GM20431 (cell line): ENCODE measurements around the gene TMEM63B.
"Not testable (repeated sequence)": the region's sequence is repeated elsewhere in the genome, so short reads cannot be mapped to it uniquely, and the experiment has no call there.

Source experiments
- in situ Hi-C: fragments of 300-500 bp; cut with MseI, MboI; formaldehyde crosslinking; loops from one replicate; pipeline ENCODE4 v1.15.0; 2020; ENCODE audit warnings: low sequenced_read_pairs; ENCODE audit not compliant: unreplicated experiment

The TMEM63B gene

DNA sequence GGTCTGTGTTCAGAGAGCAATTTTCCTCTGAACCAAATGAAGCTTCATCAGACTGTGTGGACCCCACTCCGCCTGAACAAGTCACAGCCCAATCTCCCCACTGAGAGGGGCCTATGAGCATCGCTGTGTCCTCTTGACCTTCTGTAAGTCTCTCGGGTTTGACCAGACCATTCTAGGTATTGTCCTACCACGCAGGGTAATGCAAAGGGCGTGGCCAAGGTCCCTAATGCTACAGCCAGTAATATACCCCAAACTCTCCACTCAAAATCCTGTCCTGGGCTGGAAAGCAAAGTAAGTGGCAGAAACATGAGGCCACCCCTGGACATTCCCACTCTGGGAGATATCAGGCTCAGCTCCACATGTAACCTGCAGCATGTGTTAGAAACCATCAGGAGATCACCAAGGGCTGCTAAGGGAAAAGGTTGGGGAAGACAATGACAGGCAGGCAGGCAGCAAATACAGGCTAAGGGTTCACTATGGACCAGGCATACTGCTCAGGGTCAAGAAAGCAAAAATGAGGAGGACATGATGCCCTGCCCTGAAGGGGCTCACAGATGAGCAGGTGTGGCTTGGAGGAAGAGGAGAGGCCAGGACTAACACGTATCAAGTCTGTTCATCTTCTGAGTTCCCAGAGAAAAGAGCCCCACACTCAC is 33.5 kb upstream of the TMEM63B start:
- in situ Hi-C loops: no loop called here

DNA sequence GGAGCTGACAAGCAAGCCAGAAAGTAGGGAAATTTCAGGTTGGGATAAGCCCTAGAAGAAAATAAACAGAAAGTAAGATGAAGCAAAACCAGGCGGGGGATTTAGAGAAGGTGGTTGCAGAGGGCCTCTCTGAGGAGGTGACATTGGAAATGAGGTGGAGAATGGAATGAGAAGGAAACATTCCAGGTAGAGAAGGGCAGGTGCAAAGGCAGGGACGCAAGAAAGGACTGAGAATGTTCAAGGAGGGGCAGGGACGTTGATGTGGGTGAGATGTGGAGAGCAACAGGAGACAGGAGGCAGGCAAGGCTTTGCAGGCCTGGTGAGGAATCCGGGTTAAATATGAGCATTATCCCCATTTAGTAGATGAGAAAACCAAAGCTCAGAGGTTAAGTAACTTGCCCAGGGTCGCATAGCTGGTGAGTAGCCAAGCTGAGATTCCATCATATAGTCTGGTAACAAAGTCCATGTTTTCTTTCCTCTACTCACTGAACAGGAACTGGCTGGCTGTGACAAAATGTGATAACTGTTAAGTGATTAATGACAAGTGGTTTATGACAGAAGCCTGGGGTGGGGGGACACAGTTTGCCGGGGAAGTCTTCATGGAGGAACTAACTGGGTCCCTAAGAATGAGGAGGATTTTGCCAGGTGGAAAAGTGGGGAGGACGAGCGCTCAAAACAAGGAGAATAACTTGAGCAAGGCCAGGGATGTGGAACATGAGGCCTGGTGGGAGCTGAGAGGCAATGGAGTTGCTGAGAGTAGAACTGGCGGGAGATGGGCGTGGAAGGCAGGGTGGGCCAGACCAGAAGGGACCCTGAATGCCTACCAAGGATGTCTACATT is 32.7 kb upstream of the TMEM63B start:
- in situ Hi-C loops: no loop called here

DNA sequence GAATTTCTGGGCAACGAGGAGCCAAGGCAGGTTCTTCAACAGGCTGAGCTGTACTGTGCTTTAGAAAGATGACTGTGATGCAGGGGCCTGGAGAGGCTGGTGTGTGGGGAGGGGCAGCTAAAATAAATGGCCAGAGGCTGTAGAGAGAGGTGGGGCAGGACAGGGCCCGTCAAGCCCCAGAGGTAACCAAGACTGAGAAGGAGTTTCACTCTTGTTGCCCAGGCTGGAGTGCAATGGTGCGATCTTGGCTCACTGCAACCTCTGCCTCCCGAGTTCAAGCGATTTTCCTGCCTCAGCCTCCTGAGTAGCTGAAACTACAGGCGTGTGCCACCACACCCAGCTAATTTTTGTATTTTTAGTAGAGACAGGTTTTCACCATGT is 32.1 kb upstream of the TMEM63B start:
- in situ Hi-C loops: not testable (repeated sequence)

DNA sequence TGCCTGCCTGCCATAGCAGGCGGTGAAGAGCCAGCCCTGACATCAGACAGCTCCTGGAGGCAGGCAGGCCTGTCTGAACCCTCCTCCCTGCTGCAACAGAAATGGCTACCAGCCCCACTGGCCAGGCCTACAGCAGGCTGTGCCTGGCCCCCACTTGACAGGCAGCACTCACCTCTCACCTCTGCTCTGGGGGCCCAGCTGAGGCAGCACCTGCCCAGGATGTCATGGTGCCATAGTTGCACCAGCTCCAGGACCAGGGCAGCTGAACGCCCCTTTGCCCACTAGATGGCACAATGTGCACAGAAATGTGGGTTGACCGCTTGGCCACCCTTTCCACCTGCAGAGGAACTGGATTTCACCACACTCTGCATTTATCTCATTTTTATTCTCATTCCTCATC is 30.7 kb upstream of the TMEM63B start:
- in situ Hi-C loops: no loop called here

DNA sequence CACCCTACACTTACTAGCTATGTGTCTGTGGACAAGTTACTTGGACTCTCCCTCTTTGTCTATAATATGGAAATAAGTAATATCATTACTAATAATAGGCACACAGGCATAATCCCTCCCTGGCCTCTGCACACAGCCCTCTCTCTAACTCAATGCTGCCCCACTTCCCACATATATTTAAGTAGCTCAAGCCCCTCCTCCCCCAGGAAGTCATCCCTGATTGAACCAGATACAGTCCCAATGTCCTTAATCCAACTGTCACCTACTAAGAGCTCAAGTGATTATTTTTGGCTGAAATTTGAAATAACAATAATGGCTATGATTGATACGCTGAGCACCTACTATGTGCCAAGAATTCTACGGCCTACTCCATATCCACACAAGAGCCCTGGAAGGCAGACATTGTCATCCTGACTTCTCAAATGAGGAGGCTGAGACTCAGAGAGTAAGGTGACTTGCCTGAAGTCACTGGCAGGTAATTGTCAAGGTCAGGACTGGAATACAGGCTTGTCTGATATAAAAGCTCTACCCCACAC is 29.5 kb upstream of the TMEM63B start:
- in situ Hi-C loops: no loop called here

DNA sequence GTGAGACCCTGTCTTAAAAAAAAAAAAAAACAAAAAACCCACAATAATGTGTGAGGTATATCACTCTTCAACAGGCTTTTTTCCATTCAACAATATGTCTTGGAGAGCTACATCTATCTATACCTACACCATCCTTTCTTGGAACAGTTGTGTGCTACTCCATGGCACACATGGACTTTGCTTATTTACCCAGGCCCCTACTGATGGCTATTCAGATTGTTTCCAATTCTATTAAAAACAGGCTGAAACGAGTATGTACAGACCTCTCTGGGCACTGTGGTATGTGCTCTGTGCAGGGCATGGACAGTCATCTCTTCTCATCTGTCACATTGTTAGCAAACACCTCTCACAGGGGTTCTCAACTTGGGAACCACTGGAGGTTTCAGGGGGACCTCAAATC is 28.2 kb upstream of the TMEM63B start:
- in situ Hi-C loops: no loop called here

DNA sequence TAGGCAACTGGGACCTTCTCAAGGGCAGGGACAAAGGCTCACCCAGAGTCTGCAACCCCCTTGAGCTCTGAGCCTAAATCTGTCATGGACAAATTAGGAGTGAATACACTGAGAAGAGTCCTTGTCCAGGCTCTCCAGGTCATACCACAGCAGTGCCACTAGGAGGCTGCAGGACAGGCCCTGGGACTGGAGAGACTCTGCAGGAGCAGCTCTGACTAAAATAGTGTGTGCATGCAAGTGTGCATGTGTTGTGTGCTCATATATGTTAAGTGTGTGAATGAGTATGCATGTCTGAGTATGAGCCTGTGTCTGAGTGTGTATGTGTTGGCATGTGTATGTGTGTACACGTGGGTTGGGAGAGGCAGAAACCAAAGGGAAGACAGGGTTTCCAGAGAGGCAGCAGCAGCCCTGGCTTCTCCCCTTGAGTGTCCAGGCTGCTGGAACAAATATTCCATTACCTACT is 27.2 kb upstream of the TMEM63B start:
- in situ Hi-C loops: loop anchor here (10.0 kb wide), 1 partner anchor 55 kb away; the partner anchor contains the start of gene CAPN11

DNA sequence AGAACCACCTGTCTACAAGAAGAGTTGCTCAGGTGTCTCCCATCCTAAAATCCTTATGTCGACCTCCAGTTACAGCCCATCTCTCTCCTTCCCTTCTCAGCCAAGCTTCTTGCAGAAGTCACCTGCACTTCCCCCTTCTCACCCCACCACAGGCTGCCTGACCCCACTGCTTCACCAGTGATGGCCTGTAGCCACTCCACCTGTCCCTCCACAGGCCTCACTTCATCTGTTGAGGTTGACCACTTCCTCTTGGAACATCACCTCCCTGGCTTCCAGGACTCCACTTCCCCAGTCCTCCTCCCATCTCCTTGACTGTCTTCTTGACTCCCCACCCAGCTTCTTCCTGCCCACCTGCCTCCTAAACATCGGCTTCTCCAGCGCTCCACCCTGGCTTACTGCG is 25.5 kb upstream of the TMEM63B start:
- in situ Hi-C loops: loop anchor here (10.0 kb wide), 1 partner anchor 53 kb away; the partner anchor contains the start of gene CAPN11

DNA sequence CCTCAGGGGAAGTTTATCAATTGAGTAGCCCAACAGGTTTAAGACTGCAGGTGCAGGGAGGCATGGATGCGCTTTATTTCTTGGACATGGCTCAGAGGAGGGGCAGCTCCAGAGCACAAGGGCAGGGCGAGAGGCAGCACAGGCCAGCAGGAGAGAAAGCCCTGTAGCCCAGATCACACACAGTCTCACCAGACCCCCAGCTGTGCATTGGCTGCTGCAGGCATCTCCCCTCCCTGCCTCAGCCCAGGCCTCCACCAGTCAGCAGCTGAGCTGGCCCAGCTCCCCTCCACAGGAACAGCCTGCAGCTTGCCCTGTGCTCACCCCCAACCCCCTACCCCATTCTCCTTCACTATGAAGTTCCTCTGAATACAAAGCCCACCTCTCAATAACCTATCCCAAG is 24.8 kb upstream of the TMEM63B start:
- in situ Hi-C loops: loop anchor here (10.0 kb wide), 1 partner anchor 52 kb away; the partner anchor contains the start of gene CAPN11

DNA sequence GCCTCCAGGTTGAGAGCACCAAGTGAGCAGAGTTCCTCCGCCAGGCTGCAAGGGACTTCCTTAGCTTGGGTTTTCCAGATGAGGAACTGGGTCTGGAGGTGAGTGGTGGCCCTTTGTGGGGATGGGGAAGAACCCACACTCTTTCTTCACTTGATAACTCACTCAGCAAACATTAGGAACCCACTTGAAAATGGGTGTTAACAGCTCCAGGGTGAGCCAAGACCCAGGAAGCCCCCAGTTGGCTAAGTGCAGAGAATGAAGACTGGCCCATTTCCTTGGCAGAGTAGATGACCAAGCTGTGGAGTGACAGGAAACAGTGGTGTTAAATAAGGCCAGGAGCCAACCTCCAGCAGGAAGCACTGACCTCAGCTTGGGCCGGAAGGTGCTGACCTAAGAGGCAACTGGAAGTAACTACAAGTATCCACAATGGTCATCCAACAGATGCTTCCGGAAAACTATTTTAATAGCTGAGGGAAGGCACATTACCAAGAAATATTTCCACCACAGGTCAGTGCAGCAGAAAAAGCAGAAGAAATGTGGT is 22.8 kb upstream of the TMEM63B start:
- in situ Hi-C loops: loop anchor here (10.0 kb wide), 1 partner anchor 50 kb away; the partner anchor contains the start of gene CAPN11

DNA sequence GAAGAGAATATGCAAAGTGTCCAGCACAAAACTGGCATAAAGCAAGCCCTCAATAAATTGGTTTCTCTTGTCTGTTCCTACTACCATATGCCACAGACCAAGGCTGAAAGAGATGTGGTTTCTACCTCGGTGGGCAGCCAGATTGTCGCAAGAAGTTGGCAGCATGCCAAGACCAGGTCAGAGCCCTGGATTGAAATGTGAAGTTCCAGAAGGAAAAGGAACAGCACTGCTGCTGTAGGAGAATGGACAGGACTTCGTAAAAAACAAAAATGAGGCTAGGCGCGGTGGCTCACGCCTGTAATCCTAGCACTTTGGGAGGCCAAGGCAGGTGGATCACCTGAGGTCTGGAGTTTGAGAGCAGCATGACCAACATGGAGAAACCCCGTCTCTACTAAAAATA is 22.2 kb upstream of the TMEM63B start:
- in situ Hi-C loops: loop anchor here (10.0 kb wide), 1 partner anchor 50 kb away; the partner anchor contains the start of gene CAPN11

DNA sequence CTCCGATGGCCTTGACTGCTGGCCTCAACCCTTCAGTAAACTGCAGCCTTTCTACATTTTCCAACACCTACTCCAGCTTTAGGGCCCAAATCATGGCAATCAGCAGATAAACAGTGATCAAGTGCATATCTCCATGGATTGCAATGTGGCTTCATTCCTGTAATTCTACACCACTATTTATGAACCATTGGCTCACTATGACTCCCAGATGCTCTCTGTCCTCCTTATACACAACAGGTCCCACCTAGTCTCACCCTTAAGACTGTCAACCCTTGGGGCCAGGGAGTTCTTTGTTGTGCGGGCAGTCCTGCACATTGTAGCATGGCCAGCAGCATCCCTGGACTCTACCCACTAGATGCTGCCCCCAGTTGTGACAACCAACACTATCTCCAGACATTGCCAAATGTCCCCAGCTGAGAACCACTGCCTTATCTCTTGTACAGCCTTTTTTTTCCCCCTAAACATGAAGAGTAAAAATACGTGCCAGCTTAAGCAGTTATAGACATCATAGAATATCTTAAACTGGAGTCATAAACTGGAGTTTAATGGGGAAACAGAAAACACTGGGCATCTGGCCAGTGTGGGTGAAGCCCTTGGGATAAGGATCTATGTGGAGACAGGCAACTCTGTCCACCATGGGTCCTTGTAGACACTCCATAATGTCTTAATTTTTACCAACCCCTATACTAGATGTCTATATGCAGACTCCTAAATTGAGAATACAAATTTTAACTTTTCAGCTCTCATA is 21.2 kb upstream of the TMEM63B start:
- in situ Hi-C loops: loop anchor here (10.0 kb wide), 1 partner anchor 49 kb away; the partner anchor contains the start of gene CAPN11

DNA sequence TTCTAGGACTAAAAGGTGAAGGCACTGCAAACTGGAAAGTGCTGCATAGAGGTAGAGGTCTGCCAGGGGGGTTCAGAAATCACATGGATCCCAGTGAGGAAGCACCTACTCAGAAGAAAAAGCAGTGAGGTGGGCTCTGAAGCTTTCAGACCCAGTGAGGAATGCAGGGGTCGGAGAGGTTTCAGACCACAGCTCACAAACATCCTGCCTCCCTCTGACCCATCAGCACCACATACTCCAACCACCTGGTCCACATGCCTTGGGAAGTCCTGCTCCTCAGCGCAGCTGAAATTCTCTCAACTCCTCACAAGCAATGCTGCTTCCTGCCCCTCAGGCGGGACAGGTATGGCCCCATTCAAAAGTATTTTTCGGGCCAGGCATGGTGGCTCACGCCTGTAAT is 20.3 kb upstream of the TMEM63B start:
- in situ Hi-C loops: loop anchor here (10.0 kb wide), 1 partner anchor 48 kb away; the partner anchor contains the start of gene CAPN11

DNA sequence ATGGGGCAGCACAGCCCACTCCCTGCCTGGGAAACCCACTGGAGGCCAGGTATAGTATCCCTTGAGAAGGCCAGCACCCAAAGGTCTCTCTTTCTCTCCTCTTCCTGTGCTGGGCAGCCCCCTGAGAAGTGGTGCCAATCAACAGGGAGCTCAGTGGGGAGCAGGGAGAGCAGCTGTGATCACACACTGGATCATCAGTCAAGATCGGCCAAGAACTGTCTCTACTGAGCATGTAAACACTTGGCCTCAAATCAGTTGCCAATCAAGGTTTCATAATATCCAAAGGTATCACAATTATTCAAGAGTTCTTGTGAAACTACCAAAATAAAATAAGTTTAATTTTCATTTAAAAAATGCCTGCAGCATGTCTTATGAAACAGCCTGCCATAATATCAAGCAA is 18.9 kb upstream of the TMEM63B start:
- in situ Hi-C loops: loop anchor here (10.0 kb wide), 1 partner anchor 46 kb away; the partner anchor contains the start of gene CAPN11

DNA sequence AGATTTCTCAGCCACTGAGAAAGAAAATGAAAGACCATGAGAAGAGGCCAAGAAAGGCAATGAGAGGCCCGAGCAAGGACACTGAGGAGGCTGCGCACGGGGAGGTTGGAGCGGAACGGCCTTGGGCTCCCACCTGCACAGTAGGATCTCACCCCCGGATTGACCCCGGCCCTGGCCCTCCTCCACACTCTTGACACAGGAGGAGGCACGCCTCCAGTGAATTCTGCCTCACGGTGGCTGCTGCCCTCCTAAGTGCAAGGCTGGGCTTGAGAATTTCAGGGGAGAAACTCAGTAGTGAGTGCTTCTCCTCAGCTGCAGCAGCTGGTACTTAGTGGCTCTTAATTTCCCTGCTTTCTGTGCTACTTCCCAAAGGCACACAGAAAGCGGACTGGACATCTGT is 18.1 kb upstream of the TMEM63B start:
- in situ Hi-C loops: loop anchor here (10.0 kb wide), 1 partner anchor 46 kb away; the partner anchor contains the start of gene CAPN11

DNA sequence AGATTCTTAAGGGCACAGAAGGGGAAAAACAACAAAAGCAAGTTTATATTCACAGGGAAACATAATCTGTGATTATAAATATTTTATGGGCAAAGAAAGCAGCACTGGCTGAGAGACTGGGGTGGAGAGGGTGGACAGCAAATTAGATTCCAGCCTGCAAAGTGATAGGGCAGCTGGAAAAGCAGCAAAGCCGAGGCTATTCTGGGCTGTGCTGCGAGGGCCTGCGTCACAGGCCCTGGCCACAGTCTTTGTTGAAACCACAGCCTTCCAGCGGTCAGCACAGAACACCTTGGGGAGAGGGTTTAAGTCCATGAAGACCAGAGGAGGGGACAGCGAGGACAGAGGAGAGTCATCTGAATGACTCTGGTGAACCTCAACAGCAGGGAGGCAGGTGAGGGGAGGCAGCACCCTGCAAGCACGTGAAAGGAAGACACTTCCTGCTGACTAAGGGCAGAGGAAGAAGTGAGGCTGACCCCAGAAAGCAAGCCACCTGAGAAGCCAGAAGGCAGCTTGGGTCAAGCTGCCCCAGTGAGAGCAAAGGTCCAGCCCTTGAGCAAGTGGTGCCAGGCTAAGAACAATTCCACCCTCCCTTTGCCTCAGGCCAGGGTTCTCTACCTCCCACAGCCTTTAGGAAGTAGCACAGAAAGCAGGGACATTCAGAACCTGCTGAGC is 17.2 kb upstream of the TMEM63B start:
- in situ Hi-C loops: no loop called here

DNA sequence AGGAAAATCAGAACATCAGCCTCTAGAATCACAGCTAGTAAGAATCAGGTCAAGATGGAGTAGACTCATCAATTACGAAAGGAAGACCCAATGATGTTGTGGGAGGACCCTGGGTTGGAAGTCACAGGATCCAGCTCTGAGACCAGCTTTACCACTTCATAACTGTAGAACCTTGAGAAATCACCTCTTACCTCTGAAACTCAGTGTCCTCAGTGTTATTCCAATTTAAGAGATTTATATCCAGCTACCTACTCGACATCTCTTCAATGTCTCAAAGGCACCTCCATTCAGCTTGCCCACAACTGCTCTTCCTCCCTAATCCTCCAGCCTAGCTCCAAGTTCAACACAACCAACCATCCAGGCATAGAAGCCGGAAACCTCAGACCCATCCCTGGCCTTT is 16.4 kb upstream of the TMEM63B start:
- in situ Hi-C loops: no loop called here

DNA sequence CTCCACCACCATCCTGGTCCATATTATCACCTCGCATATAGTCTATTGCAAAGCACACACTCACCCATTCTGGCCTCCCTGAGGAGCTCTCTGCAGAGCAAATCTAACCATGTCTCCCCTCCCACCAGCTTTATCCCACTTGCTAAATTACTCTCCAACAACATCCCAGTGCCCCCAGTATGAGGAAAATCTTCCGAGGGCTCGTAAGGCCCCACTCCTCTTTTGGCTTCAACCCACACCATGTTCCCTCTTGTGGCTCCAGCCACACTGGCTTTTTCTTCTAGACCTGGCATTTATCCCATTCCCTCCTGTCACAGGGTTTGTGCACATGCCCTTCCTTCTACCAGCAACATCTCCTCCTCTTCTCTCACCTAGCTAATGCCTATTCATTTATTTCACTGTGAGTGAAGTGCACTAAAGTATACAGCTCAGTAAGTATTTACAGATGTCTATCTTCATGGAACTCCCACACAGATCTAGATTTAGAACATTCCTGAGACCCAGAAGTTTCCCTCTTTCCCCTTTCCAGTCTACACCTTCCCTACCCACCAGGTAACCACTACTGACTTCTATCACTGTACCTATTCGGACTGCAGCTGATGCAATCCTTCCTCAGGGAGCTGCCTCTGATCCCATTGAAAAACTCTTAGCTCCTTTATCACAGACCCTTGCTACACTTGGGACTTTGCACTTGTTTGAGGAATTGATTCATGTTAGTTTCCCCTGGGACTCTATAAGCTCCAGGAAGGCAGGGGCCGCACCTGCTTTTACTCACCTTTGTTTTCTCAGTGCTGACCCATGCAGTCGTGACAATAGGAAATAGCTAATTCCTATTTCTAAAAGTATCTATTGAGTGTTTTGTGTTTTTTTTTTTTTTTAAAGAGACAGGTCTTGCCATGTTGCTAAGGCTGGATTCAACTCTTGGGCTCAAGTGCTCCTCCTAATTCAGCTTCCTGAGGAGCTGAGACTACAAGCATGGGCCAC is 15.6 kb upstream of the TMEM63B start:
- in situ Hi-C loops: no loop called here
